Epithelial cell of esophagus (primary cell): ENCODE measurements around the gene YTHDF2.
A peak's percentile ranks its signal among the peaks of the same experiment; 100 is the strongest.
"Not testable (repeated sequence)": the region's sequence is repeated elsewhere in the genome, so short reads cannot be mapped to it uniquely, and the experiment has no call there.

ENCODE experiments used
- DNase-seq: peaks from one replicate; pipeline ENCODE4 v3.0.0; 2010; ENCODE audit warnings: low read depth
- H3K4me3 ChIP-seq: 2 replicates; pipeline ENCODE4 v1.5.1; 2011; ENCODE audit warnings: mild to moderate bottlenecking, low read length, control low read depth
- TF ChIP-seq, protein P1 (sequence below): IDR thresholded peaks from 2 replicates; pipeline ENCODE4 v1.5.1; 2011; ENCODE audit warnings: low read depth, mild to moderate bottlenecking, low read length, control low read depth, inconsistent platforms; ENCODE audit not compliant: insufficient read depth; ENCODE audit errors: missing control alignments

YTHDF2 gene

DNA sequence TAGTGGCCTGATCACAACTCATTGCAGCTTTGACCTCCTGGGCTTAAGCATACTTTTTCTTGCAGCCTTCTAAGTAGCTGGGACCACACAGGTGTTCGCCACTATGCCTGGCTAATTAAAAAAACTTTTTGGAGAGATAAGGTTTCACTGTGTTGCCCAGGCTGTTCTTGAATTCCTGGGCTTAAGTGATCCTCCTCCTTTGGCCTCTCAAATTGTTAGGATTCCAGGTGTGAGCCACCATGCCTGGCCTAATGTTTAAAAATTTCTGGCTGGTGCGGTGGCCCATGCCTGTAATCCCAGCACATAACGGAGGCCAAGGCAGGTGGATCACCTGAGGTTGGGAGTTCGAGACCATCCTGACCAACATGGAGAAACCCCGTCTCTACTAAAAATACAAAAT, 24.4 kb downstream of the YTHDF2 start:
- no peak for DNase-seq
- TF ChIP-seq, protein P1, sequence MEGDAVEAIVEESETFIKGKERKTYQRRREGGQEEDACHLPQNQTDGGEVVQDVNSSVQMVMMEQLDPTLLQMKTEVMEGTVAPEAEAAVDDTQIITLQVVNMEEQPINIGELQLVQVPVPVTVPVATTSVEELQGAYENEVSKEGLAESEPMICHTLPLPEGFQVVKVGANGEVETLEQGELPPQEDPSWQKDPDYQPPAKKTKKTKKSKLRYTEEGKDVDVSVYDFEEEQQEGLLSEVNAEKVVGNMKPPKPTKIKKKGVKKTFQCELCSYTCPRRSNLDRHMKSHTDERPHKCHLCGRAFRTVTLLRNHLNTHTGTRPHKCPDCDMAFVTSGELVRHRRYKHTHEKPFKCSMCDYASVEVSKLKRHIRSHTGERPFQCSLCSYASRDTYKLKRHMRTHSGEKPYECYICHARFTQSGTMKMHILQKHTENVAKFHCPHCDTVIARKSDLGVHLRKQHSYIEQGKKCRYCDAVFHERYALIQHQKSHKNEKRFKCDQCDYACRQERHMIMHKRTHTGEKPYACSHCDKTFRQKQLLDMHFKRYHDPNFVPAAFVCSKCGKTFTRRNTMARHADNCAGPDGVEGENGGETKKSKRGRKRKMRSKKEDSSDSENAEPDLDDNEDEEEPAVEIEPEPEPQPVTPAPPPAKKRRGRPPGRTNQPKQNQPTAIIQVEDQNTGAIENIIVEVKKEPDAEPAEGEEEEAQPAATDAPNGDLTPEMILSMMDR: no peak
- no peak overlapping the region for H3K4me3 ChIP-seq

DNA sequence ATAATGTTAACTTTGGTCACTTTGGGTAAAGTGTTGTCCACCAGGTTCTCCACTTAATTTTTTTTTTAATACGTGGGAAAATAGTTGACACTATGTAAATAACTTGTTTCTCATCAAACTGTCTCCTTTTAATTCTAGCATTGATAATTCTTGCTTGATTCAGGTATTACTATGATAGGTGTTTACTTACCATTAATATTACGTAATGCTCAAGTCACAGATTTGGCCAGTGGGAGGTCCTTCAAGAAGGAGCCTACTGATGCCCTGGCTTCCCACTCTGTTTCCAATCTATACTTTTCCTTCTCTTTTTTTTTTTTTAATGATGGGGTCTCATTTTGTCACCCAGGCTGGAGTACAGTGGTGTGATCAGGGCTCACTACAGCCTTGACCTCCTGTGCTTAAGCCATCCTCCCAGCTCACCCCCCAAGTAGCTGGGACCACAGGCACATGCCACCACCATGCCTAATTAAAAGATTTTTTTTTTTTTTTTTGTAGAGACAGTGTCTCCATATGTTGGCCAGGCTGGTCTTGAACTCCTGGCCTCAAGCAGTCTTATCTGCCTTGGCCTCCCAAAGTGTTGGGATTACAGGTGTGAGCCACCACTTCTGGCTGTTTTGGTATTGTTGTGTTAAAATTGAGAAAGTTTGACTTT, 29.9 kb downstream of the YTHDF2 start:
- no peak for DNase-seq
- no peak overlapping the region for H3K4me3 ChIP-seq
- TF ChIP-seq, protein P1: no peak

DNA sequence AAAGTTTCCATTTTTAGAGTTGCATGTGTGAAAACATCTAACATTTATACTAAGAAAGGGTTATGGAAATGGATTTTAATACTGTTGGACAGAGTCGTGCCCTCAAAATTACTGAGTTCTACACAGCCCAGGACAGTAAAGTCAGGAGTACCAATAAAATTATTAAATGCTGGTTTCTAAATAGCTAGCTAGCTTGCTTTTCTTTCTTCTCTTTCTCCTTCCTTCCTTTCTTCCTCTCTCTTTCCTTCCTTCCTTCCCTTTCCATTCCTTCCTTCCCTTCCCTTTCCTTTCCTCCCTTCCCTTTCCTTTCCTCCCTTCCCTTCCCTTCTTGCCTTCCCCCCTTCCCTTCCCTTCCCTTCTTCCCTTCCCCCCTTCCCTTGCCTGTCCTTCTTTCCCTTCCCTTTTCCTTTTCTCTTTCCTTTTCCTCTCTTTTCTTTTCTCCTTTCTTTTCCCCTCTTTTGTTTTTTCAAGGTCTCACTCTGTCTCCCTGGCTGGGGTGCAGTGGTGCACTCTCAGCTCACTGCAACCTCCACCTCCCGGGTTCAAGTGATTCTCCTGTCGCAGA, 33.9 kb downstream of the YTHDF2 start:
- DNase-seq: no peak
- TF ChIP-seq, protein P1: no peak
- H3K4me3 ChIP-seq: no peak overlapping the region

DNA sequence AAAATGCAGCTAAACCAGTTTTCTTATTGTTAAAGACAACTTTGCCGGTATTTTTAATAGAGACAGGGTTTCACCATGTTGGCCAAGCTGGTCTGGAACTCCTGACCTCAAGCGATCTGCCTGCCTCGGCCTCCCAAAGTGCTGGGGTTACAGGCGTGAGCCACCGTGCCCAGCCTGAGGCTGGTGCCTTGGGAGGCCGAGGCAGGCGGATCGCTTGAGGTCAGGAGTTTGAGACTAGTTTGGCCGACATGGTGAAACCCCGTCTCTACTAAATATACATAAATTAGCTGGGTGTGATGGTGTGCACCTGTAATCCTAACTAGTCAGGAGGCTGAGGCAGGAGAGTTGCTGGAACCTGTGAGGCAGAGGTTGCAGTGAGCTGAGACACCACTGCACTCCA, 35.2 kb downstream of the YTHDF2 start:
- not testable (repeated sequence) for H3K4me3 ChIP-seq, DNase-seq

DNA sequence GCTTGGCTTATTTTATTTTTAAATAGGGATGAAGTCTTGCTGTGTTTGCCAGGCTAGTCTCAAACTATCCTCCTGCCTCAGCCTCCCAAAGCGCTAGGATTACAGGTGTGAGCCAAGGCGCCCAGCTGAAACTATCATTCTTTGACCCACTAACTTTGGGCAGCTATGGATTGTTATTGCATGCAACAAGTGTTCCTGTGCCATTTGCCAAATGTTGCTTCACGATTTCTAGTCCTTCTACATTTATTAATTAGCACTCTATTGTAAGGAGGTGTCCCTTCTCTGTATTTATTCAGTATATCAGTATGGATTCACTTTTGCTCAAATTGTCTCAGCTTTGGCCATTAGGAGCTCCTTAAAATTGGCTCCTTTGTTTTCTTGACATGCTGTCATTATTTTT, 36.4 kb downstream of the YTHDF2 start:
- no peak for DNase-seq
- no peak overlapping the region for H3K4me3 ChIP-seq
- TF ChIP-seq, protein P1: no peak

DNA sequence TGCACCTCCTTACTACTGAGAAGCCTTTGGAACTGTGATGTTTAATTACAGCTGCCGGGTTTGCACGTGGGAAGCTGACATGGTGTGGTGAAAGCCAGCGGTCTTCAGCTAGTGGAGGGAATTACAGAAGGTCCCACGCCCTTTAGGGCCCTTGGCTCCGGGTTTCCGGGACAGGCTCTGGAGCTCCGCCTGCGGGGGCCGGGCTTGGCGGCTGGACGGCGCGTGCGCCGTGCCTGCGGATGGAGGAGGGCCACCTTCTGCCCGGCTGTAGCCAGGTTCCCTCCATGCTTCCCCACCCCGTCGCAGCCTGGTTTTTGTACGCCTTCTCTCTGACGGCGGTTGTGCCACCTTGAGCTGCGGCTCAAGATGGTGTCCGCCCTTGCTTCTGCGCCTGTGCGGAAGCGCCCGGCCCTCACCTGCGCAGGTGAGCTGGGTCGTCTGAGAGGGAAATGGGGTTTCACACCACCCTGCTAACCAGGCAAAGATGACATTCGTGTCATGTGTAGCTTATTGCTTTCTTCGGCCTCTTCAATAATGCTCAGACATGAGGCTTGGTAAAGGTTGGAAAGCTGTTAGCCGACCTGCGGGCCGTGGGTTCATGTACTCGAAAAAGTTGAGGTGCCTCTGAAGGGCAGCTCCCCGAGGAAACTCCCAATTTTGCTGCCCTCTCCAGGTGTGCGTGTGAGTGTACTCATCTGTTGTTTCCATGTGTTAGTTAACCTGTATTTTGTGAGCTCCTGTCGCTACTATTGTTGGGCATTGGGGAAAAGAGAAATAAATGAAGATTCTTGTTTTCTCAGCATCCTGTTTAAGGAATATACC, 38.6 kb downstream of the YTHDF2 start:
- TF ChIP-seq, protein P1: no peak
- peak; percentile 65 for DNase-seq
- H3K4me3 ChIP-seq: peak overlapping the region; percentile 52

DNA sequence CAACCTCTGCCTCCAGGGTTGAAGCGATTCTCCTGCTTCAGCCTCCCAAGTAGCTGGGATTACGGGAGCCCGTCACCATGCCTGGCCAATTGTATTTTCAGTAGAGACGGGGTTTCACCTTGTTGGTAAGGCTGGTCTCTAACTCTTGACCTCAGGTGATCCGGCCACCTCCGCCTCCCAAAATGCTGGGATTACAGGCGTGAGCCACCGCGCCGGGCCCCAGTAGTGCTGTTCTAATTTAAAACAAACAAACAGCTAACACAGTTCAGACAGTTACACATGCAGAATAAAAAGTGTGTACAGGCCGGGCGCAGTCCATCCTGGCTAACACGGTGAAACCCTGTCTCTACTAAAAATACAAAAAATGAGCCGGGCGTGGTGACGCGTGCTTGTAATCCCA, 39.6 kb downstream of the YTHDF2 start:
- TF ChIP-seq, protein P1: no peak

More for the DNA sequence above, 39.6 kb downstream of the YTHDF2 start:
- DNase-seq: no peak
- no peak overlapping the region for H3K4me3 ChIP-seq
